H9 (cell line): ENCODE results near the gene ITGA11. TPM values are rescaled to one million over a fixed set of nuclear protein-coding genes. Genes with fewer than 3 reads are reported as not detected.

Experiments
- DNase-seq: peaks from one replicate; pipeline ENCODE4 v3.0.0-alpha.2; 2017
- H2AFZ ChIP-seq: one replicate; pipeline ENCODE4 v1.6.1; 2013; ENCODE audit warnings: mild to moderate bottlenecking, low read length, control low read depth, moderate library complexity
- H2AK5ac ChIP-seq: 2 replicates; pipeline ENCODE4 v1.6.1; 2013; ENCODE audit warnings: low read length, control low read depth, mixed read lengths; ENCODE audit not compliant: insufficient read length
- H2BK120ac ChIP-seq: one replicate; pipeline ENCODE4 v1.6.1; 2013; ENCODE audit warnings: low read depth, mild to moderate bottlenecking, low read length, control low read depth, inconsistent platforms; ENCODE audit not compliant: poor library complexity, severe bottlenecking
- H2BK12ac ChIP-seq: 2 replicates; pipeline ENCODE4 v1.6.1; 2013; ENCODE audit warnings: low read length, control low read depth, mixed read lengths, low read depth; ENCODE audit not compliant: insufficient read length
- H2BK15ac ChIP-seq: 2 replicates; pipeline ENCODE4 v1.6.1; 2013; ENCODE audit warnings: low read depth, low read length, control low read depth
- H2BK20ac ChIP-seq: one replicate; pipeline ENCODE4 v1.6.1; 2013; ENCODE audit warnings: low read depth, mild to moderate bottlenecking, low read length, control low read depth, inconsistent platforms; ENCODE audit not compliant: poor library complexity, severe bottlenecking
- H2BK5ac ChIP-seq: 2 replicates; pipeline ENCODE4 v1.6.1; 2013; ENCODE audit warnings: low read length, control low read depth, mixed read lengths; ENCODE audit not compliant: insufficient read length
- H3K14ac ChIP-seq: 2 replicates; pipeline ENCODE4 v1.6.1; 2013; ENCODE audit warnings: low read length, control low read depth; ENCODE audit not compliant: insufficient read depth
- H3K18ac ChIP-seq: 2 replicates; pipeline ENCODE4 v1.6.1; 2013; ENCODE audit warnings: low read depth, mild to moderate bottlenecking, mixed read lengths, low read length, control low read depth; ENCODE audit not compliant: insufficient read length
- H3K23ac ChIP-seq: 2 replicates; pipeline ENCODE4 v1.6.1; 2013; ENCODE audit warnings: low read length, control low read depth, mixed read lengths, low read depth; ENCODE audit not compliant: insufficient read length
- H3K23me2 ChIP-seq: 2 replicates; pipeline ENCODE4 v1.6.1; 2013; ENCODE audit warnings: low read depth, mild to moderate bottlenecking, mixed read lengths, low read length, control low read depth; ENCODE audit not compliant: insufficient read length, poor library complexity, severe bottlenecking
- H3K27ac ChIP-seq: 2 replicates; pipeline ENCODE4 v1.5.1; 2013; ENCODE audit warnings: low read length, control low read depth, mixed read lengths, low read depth; ENCODE audit not compliant: insufficient read length
- H3K27me3 ChIP-seq: 2 replicates; pipeline ENCODE4 v1.6.1; 2013; ENCODE audit warnings: low read length, control low read depth, inconsistent platforms; ENCODE audit not compliant: insufficient read depth
- H3K4ac ChIP-seq: 2 replicates; pipeline ENCODE4 v1.6.1; 2013; ENCODE audit warnings: low read depth, mild to moderate bottlenecking, control low read depth, inconsistent platforms, low read length, moderate library complexity
- H3K4me1 ChIP-seq: 2 replicates; pipeline ENCODE4 v1.6.1; 2013; ENCODE audit warnings: low read length, control low read depth, inconsistent platforms; ENCODE audit not compliant: insufficient read depth
- H3K4me2 ChIP-seq: 2 replicates; pipeline ENCODE4 v1.6.1; 2013; ENCODE audit warnings: low read length, control low read depth, mixed read lengths; ENCODE audit not compliant: insufficient read length, insufficient read depth
- H3K56ac ChIP-seq: 2 replicates; pipeline ENCODE4 v1.6.1; 2013; ENCODE audit warnings: low read depth, mild to moderate bottlenecking, mixed read lengths, low read length, control low read depth; ENCODE audit not compliant: insufficient read length
- H3K79me1 ChIP-seq: 2 replicates; pipeline ENCODE4 v1.6.1; 2013; ENCODE audit warnings: low read depth, mild to moderate bottlenecking, moderate library complexity, low read length, control low read depth, inconsistent platforms; ENCODE audit not compliant: insufficient read depth, poor library complexity, severe bottlenecking
- H3K79me2 ChIP-seq: 2 replicates; pipeline ENCODE4 v1.6.1; 2013; ENCODE audit warnings: low read length, control low read depth, inconsistent platforms; ENCODE audit not compliant: insufficient read depth
- H3K9ac ChIP-seq: 2 replicates; pipeline ENCODE4 v1.6.1; 2013; ENCODE audit warnings: low read length, control low read depth, mixed read lengths; ENCODE audit not compliant: insufficient read length; ENCODE audit errors: extremely low read depth
- H3K9me3 ChIP-seq: one replicate; pipeline ENCODE4 v1.6.1; 2013; ENCODE audit warnings: low read depth, low read length, inconsistent platforms; ENCODE audit not compliant: control insufficient read depth
- H3T11ph ChIP-seq: one replicate; pipeline ENCODE4 v1.6.1; 2013; ENCODE audit warnings: mild to moderate bottlenecking, low read length, control low read depth, inconsistent platforms
- H4K20me1 ChIP-seq: one replicate; pipeline ENCODE4 v1.6.1; 2013; ENCODE audit not compliant: control insufficient read depth, insufficient read length, insufficient read depth
- H4K5ac ChIP-seq: 2 replicates; pipeline ENCODE4 v1.6.1; 2013; ENCODE audit warnings: low read depth, mild to moderate bottlenecking, mixed read lengths, low read length, control low read depth; ENCODE audit not compliant: insufficient read length
- H4K8ac ChIP-seq: replicated peaks from 2 replicates; pipeline ENCODE4 v1.6.1; 2013; ENCODE audit warnings: low read length, control low read depth, mixed read lengths, low read depth; ENCODE audit not compliant: insufficient read length
- H4K91ac ChIP-seq: 2 replicates; pipeline ENCODE4 v1.6.1; 2013; ENCODE audit warnings: low read depth, mild to moderate bottlenecking, moderate library complexity, mixed read lengths, low read length, control low read depth; ENCODE audit not compliant: insufficient read length
- H3K27ac Mint-ChIP-seq, 3 experiments: 2 replicates in 2 of 3; 3 replicates in 1 of 3; pipeline ENCODE4 v1.8.0; 2020 to 2021; ENCODE audit warnings: mixed read lengths in 3 of 3, mild to moderate bottlenecking in 1 of 3, moderate library complexity in 1 of 3
- H3K27me3 Mint-ChIP-seq: 2 replicates; pipeline ENCODE4 v1.8.0; 2021; ENCODE audit warnings: low read depth, mild to moderate bottlenecking, moderate library complexity, mixed read lengths
- H3K36me3 Mint-ChIP-seq, 3 experiments: 2 replicates in 2 of 3; 3 replicates in 1 of 3; pipeline ENCODE4 v1.8.0; 2020 to 2021; ENCODE audit warnings: low read depth in 3 of 3, mixed read lengths in 3 of 3; ENCODE audit not compliant: insufficient read depth in 1 of 3
- H3K4me1 Mint-ChIP-seq, 2 experiments: 2 replicates each; pipeline ENCODE4 v1.8.0; 2020; ENCODE audit warnings: mixed read lengths in 2 of 2
- H3K4me3 Mint-ChIP-seq, 2 experiments: 2 replicates in 1 of 2; 3 replicates in 1 of 2; pipeline ENCODE4 v1.8.0; 2020 to 2021; ENCODE audit warnings: mild to moderate bottlenecking in 2 of 2, mixed read lengths in 2 of 2, moderate library complexity in 1 of 2
- H3K9me3 Mint-ChIP-seq, 2 experiments: 2 replicates in 1 of 2; 3 replicates in 1 of 2; pipeline ENCODE4 v1.8.0; 2020; ENCODE audit warnings: mild to moderate bottlenecking in 2 of 2, mixed read lengths in 2 of 2, moderate library complexity in 1 of 2
- CTCF ChIP-seq: fragments of 200-600 bp; sonication (generic); conservative IDR thresholded peaks from 3 replicates; pipeline ENCODE4 v1.8.0; 2021; ENCODE audit warnings: antibody characterized with exemption, mild to moderate bottlenecking
- WGBS: extraction: QIAGEN DNeasy Blood & Tissue Kit; methylation state at CpG from one replicate; pipeline ENCODE4 v1.1.7; 2013; ENCODE audit warnings: missing lambda C conversion rate, low lambda C conversion rate, mixed read lengths; ENCODE audit not compliant: insufficient read length; ENCODE audit errors: extremely low coverage; 5-methylcytosine and 5-hydroxymethylcytosine counted together
- total RNA-seq: library from RNA; stranded (reverse); gene quantifications from 2 replicates; pipeline ENCODE4 v1.2.1, GENCODE V29; 2021

ITGA11 gene
- total RNA-seq, 1 experiment from 2014 or later = 0.07 TPM

DNA sequence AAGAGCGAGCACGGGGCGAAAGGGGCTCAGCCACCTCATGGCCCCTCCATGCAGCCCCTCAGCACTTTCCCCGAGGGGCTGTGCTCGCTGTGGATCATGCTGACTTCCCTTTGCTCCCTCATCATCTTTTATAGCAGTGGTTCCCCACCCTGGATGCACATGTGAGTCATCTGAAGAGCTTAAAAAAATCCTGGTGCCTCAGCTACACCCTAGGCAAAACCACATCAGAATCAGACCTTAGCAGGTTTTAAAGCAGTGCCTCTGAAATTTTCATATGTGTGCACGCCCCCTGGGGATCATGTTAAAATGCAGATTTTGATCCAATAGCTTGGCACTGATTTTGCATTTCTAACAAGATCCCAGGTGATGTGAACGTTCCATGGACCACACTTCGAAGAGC is 103.5 kb downstream of the ITGA11 start:
- Mint-ChIP-seq H3K27ac (no peak overlapping the region), H3K36me3 (no peaks in the 10 kb centered on the region)

More for the DNA sequence above, 103.5 kb downstream of the ITGA11 start:
- no peak for TF ChIP-seq CTCF
- H3K4me1 Mint-ChIP-seq = peaks cover 51 to 67% of the 10 kb centered on the region in 2 experiments
- Histone ChIP-seq H4K20me1 (no peaks in the 10 kb centered on the region), H3K4me2 (no peak overlapping the region), H3K23me2 (no peaks in the 10 kb centered on the region), H3K9ac (no peak overlapping the region), H2BK120ac (no peak overlapping the region), H2BK20ac (no peak overlapping the region), H3K4me1 (peaks cover 5% of the 10 kb centered on the region; the same call in 1 of the 2 replicates), H3T11ph (no peak overlapping the region), H2AK5ac (no peak overlapping the region), H3K23ac (no peak overlapping the region), H2BK5ac (no peak overlapping the region), H3K56ac (no peak overlapping the region), H3K4ac (no peak overlapping the region), H3K79me1 (no peaks in the 10 kb centered on the region), H3K14ac (no peak overlapping the region), H3K79me2 (no peaks in the 10 kb centered on the region), H3K18ac (no peak overlapping the region), H2BK12ac (no peak overlapping the region), H2BK15ac (no peak overlapping the region), H3K27me3 (no peaks in the 10 kb centered on the region), H3K27ac (no peak overlapping the region), H3K9me3 (no peaks in the 10 kb centered on the region), H4K91ac (no peak overlapping the region), H2AFZ (no peak overlapping the region), H4K8ac (no peak overlapping the region), H4K5ac (no peak overlapping the region)
- DNase-seq = no peak
- no peaks in the 10 kb centered on the region; a peak in 1 of 5 replicates for H3K9me3 Mint-ChIP-seq
- H3K4me3 Mint-ChIP-seq = no peak overlapping the region
- no CpG with 5 or more reads among the region's 8 CpGs for WGBS
- peaks cover 19% of the 10 kb centered on the region for H3K27me3 Mint-ChIP-seq
